PC-3 (cell line): ENCODE measurements around the gene SEPTIN2. TPM values are rescaled to one million over a fixed set of nuclear protein-coding genes. Genes with fewer than 3 reads are reported as not detected.
A peak's percentile ranks its signal among the peaks of the same experiment; 100 is the strongest.

Experiments used
- ATAC-seq: fragments of 200-7000 bp; cut with Tn5 transposase; 2 replicates; pipeline ENCODE4 v1.9.1; 2020; ENCODE audit warnings: mild to moderate bottlenecking, moderate library complexity
- BruUV-seq: library from RNA; stranded (reverse); fragments of 400-500 nt; replicated peaks from 2 replicates; lab custom pipeline; 2021; lab: Mats Ljungman, UMichigan
- CTCF ChIA-PET: fragments of 300-600 bp; sonication (Branson Sonifier 250); formaldehyde crosslinking; loops from one replicate; lab custom pipeline; 2022; ENCODE audit warnings: antibody characterized with exemption; lab: Charles Lee
- POLR2A ChIA-PET: fragments of 300-600 bp; sonication (Branson Sonifier 250); formaldehyde crosslinking; loops from one replicate; lab custom pipeline; 2022; ENCODE audit warnings: antibody characterized with exemption; ENCODE audit not compliant: unreplicated experiment; lab: Charles Lee
- DNase-seq: peaks from one replicate; pipeline ENCODE4 v3.0.0-alpha.2; 2015
- H2AFZ ChIP-seq: fragments of 300-600 bp; sonication (generic); 2 replicates; pipeline ENCODE4 v1.6.0; 2016; ENCODE audit warnings: antibody characterized with exemption, low read length
- H3F3A ChIP-seq: fragments of 300-600 bp; sonication (generic); one replicate; pipeline ENCODE4 v1.6.0; 2017; ENCODE audit warnings: antibody characterized with exemption, low read length, control low read depth, mild to moderate bottlenecking; ENCODE audit not compliant: unreplicated experiment
- H3K27ac ChIP-seq: fragments of 300-600 bp; sonication (generic); 2 replicates; pipeline ENCODE4 v1.5.1; 2016; ENCODE audit warnings: mild to moderate bottlenecking, low read length
- H3K27me3 ChIP-seq: fragments of 300-600 bp; sonication (generic); 2 replicates; pipeline ENCODE4 v1.6.1; 2016; ENCODE audit warnings: low read length, mixed read lengths
- H3K36me3 ChIP-seq: fragments of 300-600 bp; sonication (generic); 2 replicates; pipeline ENCODE4 v1.6.1; 2016; ENCODE audit warnings: low read depth, mixed run types, low read length, mixed read lengths
- H3K4me1 ChIP-seq: fragments of 300-600 bp; sonication (generic); 2 replicates; pipeline ENCODE4 v1.5.1; 2016; ENCODE audit warnings: low read length; ENCODE audit not compliant: insufficient read depth
- H3K4me2 ChIP-seq: fragments of 300-600 bp; sonication (generic); 2 replicates; pipeline ENCODE4 v1.6.0; 2016; ENCODE audit warnings: low read length
- H3K4me3 ChIP-seq: fragments of 300-600 bp; sonication (generic); 2 replicates; pipeline ENCODE4 v1.5.1; 2016; ENCODE audit warnings: mild to moderate bottlenecking, low read length, mixed read lengths
- H3K79me2 ChIP-seq: fragments of 300-600 bp; sonication (generic); 2 replicates; pipeline ENCODE4 v1.6.1; 2017; ENCODE audit warnings: low read length, mixed read lengths
- H3K9ac ChIP-seq: fragments of 300-600 bp; sonication (generic); 2 replicates; pipeline ENCODE4 v1.6.0; 2016; ENCODE audit warnings: mild to moderate bottlenecking, low read length
- H3K9me2 ChIP-seq: fragments of 300-600 bp; sonication (generic); replicated peaks from 2 replicates; pipeline ENCODE4 v1.6.1; 2016; ENCODE audit warnings: mixed run types, low read length, mixed read lengths
- H3K9me3 ChIP-seq: fragments of 300-600 bp; sonication (generic); 2 replicates; pipeline ENCODE4 v1.6.1; 2016; ENCODE audit warnings: low read length, mixed read lengths
- H4K20me1 ChIP-seq: fragments of 300-600 bp; sonication (generic); 2 replicates; pipeline ENCODE4 v1.6.1; 2016; ENCODE audit warnings: low read length, mixed read lengths
- CTCF ChIP-seq: fragments of 300-600 bp; sonication (generic); conservative IDR thresholded peaks from 2 replicates; pipeline ENCODE4 v1.5.1; 2017; ENCODE audit warnings: antibody characterized with exemption, low read depth, mild to moderate bottlenecking, low read length
- EZH2 ChIP-seq: fragments of 300-600 bp; sonication (generic); IDR thresholded peaks from one replicate; pipeline ENCODE4 v1.6.1; 2017; ENCODE audit warnings: antibody characterized with exemption, mild to moderate bottlenecking, low read length; ENCODE audit not compliant: unreplicated experiment
- EZH2phosphoT487 ChIP-seq: fragments of 300-600 bp; sonication (generic); IDR thresholded peaks from 2 replicates; pipeline ENCODE4 v1.6.1; 2018; ENCODE audit warnings: mild to moderate bottlenecking, antibody characterized with exemption, low read length, borderline replicate concordance
- intact Hi-C: fragments of 100-400 bp; cut with micrococcal nuclease; formaldehyde crosslinking; loops from 2 replicates; pipeline ENCODE4 v1.9.0; 2023
- total RNA-seq: library from RNA; depleted of rRNA; stranded (reverse); fragments of >200 nt; gene quantifications from 2 replicates; pipeline ENCODE4 v1.2.3, GENCODE V29; 2014

The SEPTIN2 gene
- total RNA-seq, 1 experiment from 2014 or later, result 185 TPM

GRCh38 chr2:241315093-241315878 lies 439 bp upstream of the SEPTIN2 start, which contains the start of gene HDLBP:
HDLBP (minus strand) TSS chr2:241315672; CDS start chr2:241266869, 48,803 bp downstream.
- H2AFZ ChIP-seq, result peak within 1 kb of the TSS; percentile 86
- H3F3A ChIP-seq, result no peaks in the 10 kb centered on the region
- DNase-seq, result peak; percentile 97
- peaks cover 3% of the 10 kb centered on the region; the same call in 1 of the 2 replicates for H3K36me3 ChIP-seq
- peaks cover 42% of the 10 kb centered on the region for H4K20me1 ChIP-seq
- no TSS peak for BruUV-seq
- ChIA-PET POLR2A (interaction anchor here (0.6 to 0.7 kb wide), 7 partner anchors 13 to 728 kb away, joined by 3 to 6 read pairs (median 4); no protein-coding TSS in a partner anchor), CTCF (interaction anchor here (0.8 kb wide), 1 partner anchor 166 kb away, joined by 4 read pairs; the partner anchor contains the start of gene PASK)
- no peaks in the 10 kb centered on the region for H3K9me3 ChIP-seq
- TF ChIP-seq EZH2 (no peak), EZH2phosphoT487 (no peak), CTCF (peak; percentile 58)
- peak within 1 kb of the TSS; percentile 100 for H3K4me2 ChIP-seq
- peak; percentile 87 for ATAC-seq
- no peaks in the 10 kb centered on the region for H3K9me2 ChIP-seq
- H3K4me3 ChIP-seq, result peak within 1 kb of the TSS; percentile 98
- H3K27ac ChIP-seq, result peak within 1 kb of the TSS; percentile 97
- intact Hi-C loops, result loop anchor here (2.0 kb wide), 1 partner anchor 42 kb away; no protein-coding TSS in a partner anchor
- H3K4me1 ChIP-seq, result peaks cover 51% of the 10 kb centered on the region
- H3K27me3 ChIP-seq, result no peaks in the 10 kb centered on the region
- peak within 1 kb of the TSS; percentile 100 for H3K9ac ChIP-seq
- H3K79me2 ChIP-seq, result peaks cover 92% of the 10 kb centered on the region

- CTCF ChIA-PET, result interaction anchor here (0.5 kb wide), 1 partner anchor 69 kb away, joined by 3 read pairs; no protein-coding TSS in a partner anchor
- Histone ChIP-seq H3F3A (no peaks in the 10 kb centered on the region), H3K36me3 (peaks cover 3% of the 10 kb centered on the region; the same call in 1 of the 2 replicates), H3K27me3 (no peaks in the 10 kb centered on the region), H3K4me2 (peak overlapping the region; percentile 100), H2AFZ (peak overlapping the region; percentile 67; the same call in 1 of the 2 replicates), H3K9me3 (no peaks in the 10 kb centered on the region), H3K9me2 (no peaks in the 10 kb centered on the region), H3K27ac (no peak overlapping the region), H4K20me1 (peaks cover 41% of the 10 kb centered on the region), H3K4me1 (peaks cover 49% of the 10 kb centered on the region), H3K9ac (peak overlapping the region; percentile 100), H3K4me3 (peak overlapping the region; percentile 98), H3K79me2 (peaks cover 92% of the 10 kb centered on the region)
- TSS peak; percentile 32 for BruUV-seq
- POLR2A ChIA-PET, result no interaction called here
- intact Hi-C loops, result no loop called here
- TF ChIP-seq EZH2phosphoT487 (no peak), CTCF (no peak), EZH2 (no peak)
- no peak for DNase-seq
- ATAC-seq, result no peak
Measured at GRCh38 chr2:241316825-241317224, 1.1 kb downstream of the SEPTIN2 start.
